Mesenchymal stem cell (in vitro differentiated cells and primary cell): ENCODE data around the gene TRAPPC14.

Experiments used
- DNase-seq: peaks from one replicate; pipeline ENCODE4 v3.0.0-alpha.2; 2013
- H2AFZ ChIP-seq: one replicate; pipeline ENCODE4 v1.6.1; 2013; ENCODE audit warnings: low read depth, mild to moderate bottlenecking, control low read depth, inconsistent platforms, low read length, moderate library complexity
- H2AK5ac ChIP-seq: 2 replicates; pipeline ENCODE4 v1.6.1; 2013; ENCODE audit warnings: low read length, moderate library complexity, mild to moderate bottlenecking, inconsistent platforms; ENCODE audit not compliant: severe bottlenecking
- H2BK120ac ChIP-seq: one replicate; pipeline ENCODE4 v1.6.1; 2013; ENCODE audit warnings: low read depth, mild to moderate bottlenecking, inconsistent platforms, low read length, moderate library complexity
- H2BK12ac ChIP-seq, 2 experiments: one replicate each; pipeline ENCODE4 v1.6.1; 2013; ENCODE audit warnings: inconsistent platforms in 2 of 2, low read length in 2 of 2, mild to moderate bottlenecking in 2 of 2, moderate library complexity in 2 of 2, control low read depth in 1 of 2
- H2BK15ac ChIP-seq: one replicate; pipeline ENCODE4 v1.6.1; 2013; ENCODE audit warnings: mild to moderate bottlenecking, low read depth, inconsistent platforms; ENCODE audit not compliant: poor library complexity, severe bottlenecking
- H2BK5ac ChIP-seq: 2 replicates; pipeline ENCODE4 v1.6.1; 2013; ENCODE audit warnings: low read depth, mild to moderate bottlenecking, low read length, control low read depth, inconsistent platforms; ENCODE audit not compliant: poor library complexity, severe bottlenecking
- H3K14ac ChIP-seq, 2 experiments: one replicate each; pipeline ENCODE4 v1.6.1; 2013; ENCODE audit warnings: inconsistent platforms in 2 of 2, low read length in 2 of 2, control low read depth in 1 of 2, mild to moderate bottlenecking in 1 of 2, moderate library complexity in 1 of 2
- H3K18ac ChIP-seq, 2 experiments: one replicate each; pipeline ENCODE4 v1.6.1; 2013; ENCODE audit warnings: inconsistent platforms in 2 of 2, low read length in 2 of 2, control low read depth in 1 of 2, low read depth in 1 of 2, mild to moderate bottlenecking in 1 of 2
- H3K23ac ChIP-seq, 2 experiments: one replicate each; pipeline ENCODE4 v1.6.1; 2013; ENCODE audit warnings: inconsistent platforms in 2 of 2, low read length in 2 of 2, mild to moderate bottlenecking in 2 of 2, moderate library complexity in 2 of 2, control low read depth in 1 of 2
- H3K27ac ChIP-seq: 2 replicates; pipeline ENCODE4 v1.5.1; 2013; ENCODE audit warnings: mild to moderate bottlenecking, moderate library complexity, low read length, control low read depth, inconsistent platforms; ENCODE audit not compliant: poor library complexity, severe bottlenecking
- H3K27me3 ChIP-seq, 2 experiments: 2 replicates each; pipeline versions ENCODE4 v1.6.1 to v1.7.0; 2013; ENCODE audit warnings: low read length in 2 of 2, mild to moderate bottlenecking in 2 of 2, moderate library complexity in 2 of 2, control low read depth in 1 of 2, inconsistent platforms in 1 of 2; ENCODE audit not compliant: control insufficient read depth in 1 of 2, insufficient read depth in 1 of 2
- H3K36me3 ChIP-seq, 2 experiments: 2 replicates each; pipeline versions ENCODE4 v1.6.1 to v1.7.0; 2013; ENCODE audit warnings: low read length in 2 of 2, control low read depth in 1 of 2, inconsistent platforms in 1 of 2, low read depth in 1 of 2, mild to moderate bottlenecking in 1 of 2; ENCODE audit not compliant: insufficient read depth in 2 of 2, control insufficient read depth in 1 of 2
- H3K4ac ChIP-seq, 2 experiments: one replicate each; pipeline ENCODE4 v1.6.1; 2013; ENCODE audit warnings: inconsistent platforms in 2 of 2, low read length in 2 of 2, mild to moderate bottlenecking in 2 of 2, moderate library complexity in 2 of 2, control low read depth in 1 of 2, low read depth in 1 of 2
- H3K4me1 ChIP-seq: 2 replicates; pipeline ENCODE4 v1.6.1; 2013; ENCODE audit warnings: low read depth, low read length, control low read depth; ENCODE audit not compliant: control insufficient read depth, insufficient read depth
- H3K4me2 ChIP-seq: 2 replicates; pipeline ENCODE4 v1.6.1; 2013; ENCODE audit warnings: low read length, mild to moderate bottlenecking, inconsistent platforms; ENCODE audit not compliant: poor library complexity, severe bottlenecking
- H3K4me3 ChIP-seq, 2 experiments: 2 replicates each; pipeline versions ENCODE4 v1.5.1 to v1.7.0; 2013; ENCODE audit warnings: low read length in 2 of 2, mild to moderate bottlenecking in 2 of 2, control low read depth in 1 of 2, low read depth in 1 of 2; ENCODE audit not compliant: insufficient read depth in 1 of 2
- H3K79me1 ChIP-seq: replicated peaks from 2 replicates; pipeline ENCODE4 v1.6.1; 2013; ENCODE audit warnings: mild to moderate bottlenecking, control low read depth, low read length, inconsistent platforms; ENCODE audit not compliant: poor library complexity, severe bottlenecking
- H3K9ac ChIP-seq: 2 replicates; pipeline ENCODE4 v1.7.0; 2013; ENCODE audit warnings: mild to moderate bottlenecking, low read length, moderate library complexity
- H3K9me3 ChIP-seq: 2 replicates; pipeline ENCODE4 v1.7.0; 2013; ENCODE audit warnings: mild to moderate bottlenecking, low read length; ENCODE audit not compliant: control insufficient read depth
- H4K8ac ChIP-seq: one replicate; pipeline ENCODE4 v1.6.1; 2013; ENCODE audit warnings: inconsistent platforms, mild to moderate bottlenecking, low read length, moderate library complexity
- H4K91ac ChIP-seq: one replicate; pipeline ENCODE4 v1.6.1; 2013; ENCODE audit warnings: mild to moderate bottlenecking, low read length, inconsistent platforms
- WGBS: methylation state at CpG from one replicate; pipeline ENCODE4 v1.1.7; 2013; ENCODE audit warnings: mixed read lengths; 5-methylcytosine and 5-hydroxymethylcytosine counted together

TRAPPC14 gene

DNA sequence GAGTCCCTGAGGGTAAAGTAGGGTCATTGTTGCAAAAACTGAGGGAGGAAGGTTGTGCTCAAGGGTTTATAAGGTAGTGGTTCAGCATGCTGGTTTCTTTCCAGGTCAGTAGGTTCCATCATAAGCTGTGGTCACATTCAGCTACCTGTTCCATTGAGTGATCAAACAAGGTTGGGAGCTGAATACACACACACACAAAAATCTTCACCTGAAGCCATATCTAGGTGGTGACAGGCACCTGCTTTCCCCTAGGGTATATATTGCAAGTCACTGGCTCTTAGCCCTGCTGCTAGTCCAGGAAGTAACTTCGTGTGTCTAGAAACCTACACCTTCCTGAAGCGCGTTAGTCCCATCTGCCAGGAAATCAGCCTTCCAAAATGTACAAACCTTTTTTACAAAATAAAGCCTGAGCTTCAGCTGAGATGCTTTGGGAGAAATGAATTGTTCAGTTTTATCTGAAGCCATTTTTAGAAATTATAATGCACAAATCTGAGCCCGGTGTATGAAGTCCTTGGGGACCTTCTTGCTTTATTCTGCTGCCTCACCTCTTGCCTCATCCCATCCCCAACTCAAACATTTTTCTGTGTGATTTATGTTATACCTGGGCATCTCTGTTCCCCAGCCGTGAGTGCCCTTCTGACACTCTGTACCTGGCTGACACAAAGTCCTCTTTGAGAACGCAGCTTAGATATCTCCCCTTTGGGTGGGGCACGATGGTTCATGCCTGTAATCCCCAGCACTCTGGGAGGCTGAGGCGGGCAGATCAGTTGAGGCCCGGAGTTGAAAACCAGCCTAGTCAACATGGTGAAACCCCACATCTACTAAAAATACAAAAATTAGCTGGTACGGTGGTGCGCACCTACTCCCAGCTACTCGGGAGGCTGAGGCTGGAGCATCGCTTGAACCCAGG is 20.4 kb downstream of the TRAPPC14 start:
- Histone ChIP-seq H3K27me3 (peaks cover 7 to 9% of the 10 kb centered on the region in 2 experiments), H3K79me1 (no peaks in the 10 kb centered on the region), H3K14ac (no peak overlapping the region), H4K91ac (no peak overlapping the region), H2BK120ac (no peak overlapping the region), H3K4me2 (no peak overlapping the region), H3K23ac (no peak overlapping the region), H2BK15ac (no peak overlapping the region), H3K9ac (no peak overlapping the region), H4K8ac (no peak overlapping the region), H2AK5ac (no peak overlapping the region), H2BK12ac (no peak overlapping the region), H3K9me3 (no peaks in the 10 kb centered on the region), H3K4ac (no peak overlapping the region), H3K18ac (no peak overlapping the region), H3K36me3 (no peaks in the 10 kb centered on the region), H3K27ac (no peak overlapping the region), H3K4me1 (no peaks in the 10 kb centered on the region), H3K4me3 (no peak overlapping the region), H2AFZ (no peak overlapping the region), H2BK5ac (no peak overlapping the region)
- whole genome bisulfite sequencing, result 93% methylated on average over 13 of the region's 13 CpGs
- DNase-seq, result no peak

- H2AK5ac ChIP-seq, result no peak overlapping the region
- H2AFZ ChIP-seq, result no peak overlapping the region
- no peak overlapping the region for H2BK120ac ChIP-seq
- H2BK12ac ChIP-seq, result no peak overlapping the region
- peaks cover 7% of the 10 kb centered on the region for H3K4me1 ChIP-seq
- no peak overlapping the region for H3K4me2 ChIP-seq
- peak overlapping the region in 1 of 2 experiments; percentile 17 for H3K4me3 ChIP-seq
- H3K9ac ChIP-seq, result peak overlapping the region; percentile 42
- no peak overlapping the region for H3K27ac ChIP-seq
- no peak overlapping the region for H4K8ac ChIP-seq
- no peak overlapping the region for H3K4ac ChIP-seq
- WGBS, result 20% methylated on average over 3 of the region's 3 CpGs
- H4K91ac ChIP-seq, result no peak overlapping the region
- no peak overlapping the region for H2BK5ac ChIP-seq
- H3K18ac ChIP-seq, result no peak overlapping the region
- no peaks in the 10 kb centered on the region for H3K9me3 ChIP-seq
- H2BK15ac ChIP-seq, result no peak overlapping the region
- peak; percentile 74 for DNase-seq
- no peak overlapping the region for H3K23ac ChIP-seq
- H3K36me3 ChIP-seq, result no peaks in the 10 kb centered on the region
- no peak overlapping the region for H3K14ac ChIP-seq
- peaks cover under 1% of the 10 kb centered on the region for H3K79me1 ChIP-seq
- H3K27me3 ChIP-seq, result peaks cover 0 to 5% of the 10 kb centered on the region in 2 experiments
These were observed 25.8 kb downstream of the TRAPPC14 start for GRCh38 chr7:100132697-100133151.

DNA sequence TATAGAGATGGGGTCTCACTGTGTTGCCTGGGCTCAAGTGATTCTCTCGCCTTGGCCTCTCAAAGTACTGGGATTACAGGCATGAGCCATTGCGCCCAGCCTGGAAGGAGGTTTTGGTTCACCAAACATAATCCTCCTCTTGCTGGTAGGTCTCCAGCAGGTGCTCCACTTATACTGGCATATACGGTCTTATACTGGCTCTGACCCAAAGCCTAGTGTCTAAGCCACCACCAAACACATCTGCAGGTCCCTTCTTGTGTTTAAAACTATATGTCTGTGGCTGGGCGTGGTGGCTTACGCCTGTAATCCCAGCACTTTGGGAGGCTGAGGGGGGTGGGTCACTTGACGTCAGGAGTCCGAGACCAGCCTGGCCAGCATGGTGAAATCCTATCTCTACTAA is 26.4 kb downstream of the TRAPPC14 start:
- Histone ChIP-seq H3K4me1 (peaks cover 13% of the 10 kb centered on the region), H4K8ac (no peak overlapping the region), H3K4me2 (no peak overlapping the region), H3K23ac (no peak overlapping the region), H3K9me3 (no peaks in the 10 kb centered on the region), H3K36me3 (no peaks in the 10 kb centered on the region), H3K27me3 (peaks cover 0 to 5% of the 10 kb centered on the region in 2 experiments), H3K14ac (no peak overlapping the region), H3K27ac (no peak overlapping the region), H4K91ac (no peak overlapping the region), H2BK120ac (no peak overlapping the region), H2BK15ac (no peak overlapping the region), H3K79me1 (peaks cover 6% of the 10 kb centered on the region), H3K4me3 (no peak overlapping the region), H2AK5ac (no peak overlapping the region), H3K18ac (no peak overlapping the region), H3K4ac (no peak overlapping the region), H2BK12ac (no peak overlapping the region), H2AFZ (no peak overlapping the region), H3K9ac (no peak overlapping the region), H2BK5ac (no peak overlapping the region)
- 78% methylated on average over 6 of the region's 7 CpGs for WGBS
- DNase-seq, result no peak

GRCh38 chr7:100130608-100131453 is 27.7 kb downstream of the TRAPPC14 start:
- no peak overlapping the region for H2BK15ac ChIP-seq
- no peak overlapping the region for H2AK5ac ChIP-seq
- H3K4me1 ChIP-seq, result peaks cover 17% of the 10 kb centered on the region
- peak overlapping the region in 1 of 2 experiments; percentile 12 for H3K18ac ChIP-seq
- 15% methylated on average over 24 of the region's 24 CpGs for WGBS
- no peak overlapping the region for H3K27ac ChIP-seq
- H3K36me3 ChIP-seq, result no peaks in the 10 kb centered on the region
- H3K4me3 ChIP-seq, result peak overlapping the region in 1 of 2 experiments; percentile 35
- H3K9me3 ChIP-seq, result no peaks in the 10 kb centered on the region
- peak overlapping the region in 1 of 2 experiments; percentile 2 for H3K4ac ChIP-seq
- H4K91ac ChIP-seq, result no peak overlapping the region
- peaks cover 7% of the 10 kb centered on the region for H3K79me1 ChIP-seq
- no peak overlapping the region for H4K8ac ChIP-seq
- no peaks in the 10 kb centered on the region for H3K27me3 ChIP-seq
- peak; percentile 55 for DNase-seq
- H2BK5ac ChIP-seq, result no peak overlapping the region
- H3K9ac ChIP-seq, result peak overlapping the region; percentile 62
- peak overlapping the region; percentile 72 for H3K4me2 ChIP-seq
- no peak overlapping the region for H3K14ac ChIP-seq
- peak overlapping the region in 1 of 2 experiments; percentile 39 for H2BK12ac ChIP-seq
- H2BK120ac ChIP-seq, result no peak overlapping the region
- no peak overlapping the region for H2AFZ ChIP-seq
- no peak overlapping the region for H3K23ac ChIP-seq
